ENCODE data around the gene GRB2. TPM values are rescaled to one million over a fixed set of nuclear protein-coding genes. Genes with fewer than 3 reads are reported as not detected.
A peak's percentile ranks its signal among the peaks of the same experiment; 100 is the strongest.

GRB2 gene
- total and polyA plus RNA-seq, 10 of the 15 experiments (the other 5 are each of a cell fraction or from before 2014, with no cell fraction given) = 113 to 268 (median 158) TPM

DNA sequence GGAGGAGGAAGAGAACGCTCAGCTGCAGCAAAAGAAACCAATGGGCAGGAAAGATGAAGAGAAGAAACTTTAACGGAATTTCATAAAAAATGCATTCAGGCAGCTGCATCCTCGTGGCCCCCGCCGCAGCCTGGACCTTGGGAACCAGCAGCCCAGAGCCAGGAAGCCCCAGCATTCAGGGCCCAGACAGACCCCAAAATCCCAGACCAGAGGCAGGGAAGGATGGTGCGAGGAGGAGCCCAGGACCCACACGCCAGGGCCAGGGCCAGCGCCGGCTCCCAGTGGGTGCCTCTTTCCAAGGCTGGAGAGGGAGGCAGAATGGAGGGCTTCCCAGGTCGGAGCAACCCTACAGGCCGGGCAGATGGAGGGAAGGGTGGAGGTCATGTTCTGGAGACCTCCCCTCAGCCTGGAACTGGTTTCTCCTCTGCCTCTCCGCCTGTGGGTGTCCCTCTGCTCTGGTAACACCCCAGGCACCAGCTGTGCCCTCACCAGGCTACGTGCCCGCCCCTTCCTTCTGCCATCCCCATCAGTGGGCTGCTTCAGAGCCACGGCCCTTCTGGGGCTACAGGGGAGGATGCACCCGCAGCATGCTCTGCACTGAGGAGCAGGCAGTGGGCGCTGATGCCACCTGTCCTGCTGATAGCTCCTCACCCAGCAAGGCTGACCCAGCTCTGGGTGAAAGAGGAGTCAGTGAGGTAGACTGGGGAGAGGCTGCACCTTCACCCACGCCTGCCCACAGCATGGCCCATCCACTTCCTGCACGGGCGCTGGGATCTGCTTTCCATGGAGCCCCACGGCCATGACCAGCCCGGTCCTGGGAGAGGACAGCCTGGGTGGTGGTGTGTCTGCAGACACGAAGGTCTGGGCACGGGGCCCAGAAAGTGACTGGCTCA lies 133.3 kb downstream of the GRB2 start:
- peak overlapping the region; percentile 90 for H3K9ac ChIP-seq (ENCODE audit: control insufficient read depth, insufficient read depth, low read length)
- H3K79me2 ChIP-seq (ENCODE audit: control insufficient read depth, insufficient read depth, low read length) = peaks cover 32% of the 10 kb centered on the region
- ChIA-PET CTCF (interaction anchor here (0.6 to 5.3 kb wide), 21 partner anchors 9 to 361 kb away, joined by 3 to 58 read pairs (median 6); partner anchors contain the start of genes GGA3, MRPL58, MRPS7 and SLC25A19), SMC1A (ENCODE audit: uncharacterized antibody, unreplicated experiment) (interaction anchor here (1.0 to 2.3 kb wide), 5 partner anchors 13 to 140 kb away, joined by 3 to 7 read pairs (median 4); partner anchors contain the start of gene SLC25A19), POLR2A (interaction anchor here (0.5 to 6.4 kb wide), 11 partner anchors 9 to 158 kb away, joined by 3 to 73 read pairs (median 5); partner anchors contain the start of genes GGA3, MRPS7 and SLC25A19), RAD21 (ENCODE audit: unreplicated experiment) (interaction anchor here (0.8 to 4.8 kb wide), 10 partner anchors 11 to 146 kb away, joined by 3 to 68 read pairs (median 8); partner anchors contain the start of genes GGA3, GRB2, MRPS7 and SLC25A19)
- peak overlapping the region; percentile 91 for H3K27ac ChIP-seq (ENCODE audit: control insufficient read depth, insufficient read depth)
- WGBS (ENCODE audit: insufficient coverage, insufficient replicate concordance, low lambda C conversion rate, missing lambda C conversion rate) = 4% methylated on average over 24 of the region's 24 CpGs
- no peak for DNase-seq (ENCODE audit: low read depth, low spot score)
- no peaks in the 10 kb centered on the region for H3K27me3 ChIP-seq (replicated peaks in 1 of 2; ENCODE audit: control insufficient read depth in 2 of 2, insufficient read depth in 2 of 2, low read length in 1 of 2)
- peak overlapping the region; percentile 81 for H3K4me2 ChIP-seq (ENCODE audit: control insufficient read depth, insufficient read depth)
- intact Hi-C loops (cut with micrococcal nuclease; ENCODE audit: unreplicated experiment) = loop anchor here (2.0 kb wide), 2 partner anchors 133 to 141 kb away; partner anchors contain the start of gene GRB2
- BruUV-seq (replicated peaks) = no TSS peak
- H4K20me1 ChIP-seq (ENCODE audit: control insufficient read depth, insufficient read depth) = no peaks in the 10 kb centered on the region
- peak overlapping the region; percentile 15; the same call in 1 of the 2 replicates for H2AFZ ChIP-seq (ENCODE audit: control insufficient read depth, low read depth, low read length)
- peak overlapping the region; percentile 70 for H3K4me3 ChIP-seq
- in situ Hi-C loops (cut with MboI) = loop anchor here (5.0 kb wide), 1 partner anchor 140 kb away; no protein-coding TSS in a partner anchor
- no peaks in the 10 kb centered on the region for H3K9me3 ChIP-seq (replicated peaks; ENCODE audit: control insufficient read depth, insufficient read depth, low read length)
- peaks cover 24% of the 10 kb centered on the region for H3K4me1 ChIP-seq (ENCODE audit: control insufficient read depth, insufficient read depth, low read length)
- H3K36me3 ChIP-seq (ENCODE audit: control insufficient read depth in 2 of 2, insufficient read depth in 2 of 2, low read length in 1 of 2) = peaks cover 12 to 21% of the 10 kb centered on the region in 2 experiments; a peak in 3 of 4 replicates
- FAIRE-seq = no peak
- ATAC-seq = peak; percentile 15
- TF ChIP-seq PKNOX1 (IDR thresholded peaks at IDR 0.05) = no peak
- no peak for TF ChIP-seq CEBPZ (IDR thresholded peaks at IDR 0.05; ENCODE audit: low read depth, low read length)
- no peak for TF ChIP-seq CBFB (IDR thresholded peaks at IDR 0.05; ENCODE audit: low read depth)
- TF ChIP-seq JUNB (IDR thresholded peaks at IDR 0.05) = no peak
- TF ChIP-seq NFYB (IDR thresholded peaks at IDR 0.05; ENCODE audit: insufficient read depth, low read depth, low read length) = no peak
- TF ChIP-seq E2F4 (IDR thresholded peaks at IDR 0.05; ENCODE audit: low read depth, low read length) = no peak
- TF ChIP-seq SMARCA5 (IDR thresholded peaks at IDR 0.05) = no peak
- no peak for TF ChIP-seq ASH2L (IDR thresholded peaks at IDR 0.05; ENCODE audit: borderline replicate concordance, low read depth)
- TF ChIP-seq SIN3A (IDR thresholded peaks at IDR 0.05; ENCODE audit: low read depth, low read length) = no peak
- no peak for TF ChIP-seq BRCA1 (IDR thresholded peaks at IDR 0.05; ENCODE audit: low read depth, low read length)
- no peak for TF ChIP-seq KAT2A (conservative IDR thresholded peaks at IDR 0.05; ENCODE audit: control insufficient read depth, low read depth, low read length)
- TF ChIP-seq FOXM1 (IDR thresholded peaks at IDR 0.05; ENCODE audit: low read depth, low read length) = no peak
- TF ChIP-seq FOXK2 (IDR thresholded peaks at IDR 0.05) = no peak
- no peak for TF ChIP-seq ATF2 (IDR thresholded peaks at IDR 0.05; ENCODE audit: low read length)
- no peak for TF ChIP-seq NR2C1 (IDR thresholded peaks at IDR 0.05)
- TF ChIP-seq SIX5 (IDR thresholded peaks at IDR 0.05; ENCODE audit: low read depth, low read length, severe bottlenecking) = no peak

All from GM12878 (cell line).